ENCODE results near the gene ACOX2. TPM values are rescaled to one million over a fixed set of nuclear protein-coding genes. Genes with fewer than 3 reads are reported as not detected.

ACOX2 gene
- total and polyA plus RNA-seq, 7 donors = 1.8 to 18.1 (median 4.4) TPM

DNA sequence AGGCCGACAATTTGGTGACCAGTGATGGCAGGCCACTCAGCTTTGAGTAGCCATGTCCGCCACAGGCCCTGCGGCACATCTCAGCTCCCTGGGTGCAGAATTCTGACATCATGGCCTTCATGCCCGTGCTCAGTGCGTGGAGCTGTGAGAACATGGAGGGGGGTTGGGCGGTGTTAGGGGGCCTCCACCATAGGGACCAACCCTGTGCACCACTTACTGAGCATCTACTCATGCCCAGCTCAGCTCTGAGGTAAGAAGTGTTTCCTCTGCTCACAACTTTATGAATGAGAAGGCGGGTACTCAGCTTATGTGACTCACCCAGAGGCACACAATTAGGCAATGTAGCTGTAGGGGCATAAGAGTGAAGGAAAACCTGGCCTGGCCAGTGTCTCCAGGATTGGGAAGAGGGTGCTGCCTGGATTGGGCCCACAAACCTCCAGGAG lies 10.5 kb downstream of the ACOX2 start:
- no peak for DNase-seq
- no peaks in the 10 kb centered on the region for H3K27me3 ChIP-seq (ENCODE audit: insufficient read depth in 3 of 3, low read length in 2 of 3)
- no peaks in the 10 kb centered on the region for H3K4me1 ChIP-seq
- no peak overlapping the region for H3K4me3 ChIP-seq
- 82 to 91% (median 89%) methylated on average over 7 of the region's 7 CpGs for WGBS, 3 donors
- no peaks in the 10 kb centered on the region for H3K9me3 ChIP-seq
- H3K27ac ChIP-seq = no peak overlapping the region
- ATAC-seq = peak in 2 of 4 donors; percentile 43 to 53
- peaks cover 0 to 75% of the 10 kb centered on the region in 2 donors for H3K36me3 ChIP-seq (ENCODE audit: insufficient read depth in 1 of 2, low read depth in 1 of 2)
- intact Hi-C loops (cut with DNase I) = no loop called here
- TF ChIP-seq, protein P1, sequence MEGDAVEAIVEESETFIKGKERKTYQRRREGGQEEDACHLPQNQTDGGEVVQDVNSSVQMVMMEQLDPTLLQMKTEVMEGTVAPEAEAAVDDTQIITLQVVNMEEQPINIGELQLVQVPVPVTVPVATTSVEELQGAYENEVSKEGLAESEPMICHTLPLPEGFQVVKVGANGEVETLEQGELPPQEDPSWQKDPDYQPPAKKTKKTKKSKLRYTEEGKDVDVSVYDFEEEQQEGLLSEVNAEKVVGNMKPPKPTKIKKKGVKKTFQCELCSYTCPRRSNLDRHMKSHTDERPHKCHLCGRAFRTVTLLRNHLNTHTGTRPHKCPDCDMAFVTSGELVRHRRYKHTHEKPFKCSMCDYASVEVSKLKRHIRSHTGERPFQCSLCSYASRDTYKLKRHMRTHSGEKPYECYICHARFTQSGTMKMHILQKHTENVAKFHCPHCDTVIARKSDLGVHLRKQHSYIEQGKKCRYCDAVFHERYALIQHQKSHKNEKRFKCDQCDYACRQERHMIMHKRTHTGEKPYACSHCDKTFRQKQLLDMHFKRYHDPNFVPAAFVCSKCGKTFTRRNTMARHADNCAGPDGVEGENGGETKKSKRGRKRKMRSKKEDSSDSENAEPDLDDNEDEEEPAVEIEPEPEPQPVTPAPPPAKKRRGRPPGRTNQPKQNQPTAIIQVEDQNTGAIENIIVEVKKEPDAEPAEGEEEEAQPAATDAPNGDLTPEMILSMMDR (IDR thresholded peaks at IDR 0.05) = no peak

GRCh38 chr3:58524326-58524888 lies 12.6 kb downstream of the ACOX2 start:
- H3K27ac ChIP-seq = no peak overlapping the region
- intact Hi-C loops (cut with DNase I) = no loop called here
- ATAC-seq (no peak), DNase-seq (no peak)
- no peak overlapping the region for H3K4me3 ChIP-seq
- no peaks in the 10 kb centered on the region for H3K27me3 ChIP-seq (ENCODE audit: insufficient read depth in 3 of 3, low read length in 2 of 3)
- peaks cover 0 to 65% of the 10 kb centered on the region in 2 donors for H3K36me3 ChIP-seq (ENCODE audit: insufficient read depth in 1 of 2, low read depth in 1 of 2)
- WGBS, 3 donors = 86 to 91% (median 89%) methylated on average over 11 of the region's 11 CpGs
- TF ChIP-seq, protein P1 (IDR thresholded peaks at IDR 0.05) = no peak
- H3K9me3 ChIP-seq = no peaks in the 10 kb centered on the region
- no peaks in the 10 kb centered on the region for H3K4me1 ChIP-seq

- Histone ChIP-seq H3K4me3 (no peak overlapping the region), H3K9me3 (no peaks in the 10 kb centered on the region), H3K36me3 (ENCODE audit: insufficient read depth in 1 of 2, low read depth in 1 of 2) (peaks cover 0 to 62% of the 10 kb centered on the region in 2 donors), H3K27ac (no peak overlapping the region), H3K4me1 (no peaks in the 10 kb centered on the region), H3K27me3 (ENCODE audit: insufficient read depth in 3 of 3, low read length in 2 of 3) (no peaks in the 10 kb centered on the region)
- ATAC-seq (no peak), DNase-seq (no peak)
- TF ChIP-seq, protein P1 (IDR thresholded peaks at IDR 0.05) = no peak
- intact Hi-C loops (cut with DNase I) = no loop called here
- 86 to 88% (median 87%) methylated on average over 5 of the region's 5 CpGs for WGBS, 3 donors
Observed at GRCh38 chr3:58522759-58523425, 14.1 kb downstream of the ACOX2 start.

- no peaks in the 10 kb centered on the region for H3K4me1 ChIP-seq
- H3K27ac ChIP-seq = no peak overlapping the region
- 72 to 74% (median 72%) methylated on average over 10 of the region's 10 CpGs for WGBS, 3 donors
- TF ChIP-seq, protein P1 (IDR thresholded peaks at IDR 0.05) = no peak
- peaks cover 0 to 60% of the 10 kb centered on the region in 2 donors for H3K36me3 ChIP-seq (ENCODE audit: insufficient read depth in 1 of 2, low read depth in 1 of 2)
- no peak overlapping the region for H3K4me3 ChIP-seq
- ATAC-seq (peak; percentile 52 to 82 (median 63)), DNase-seq (no peak)
- no peaks in the 10 kb centered on the region for H3K9me3 ChIP-seq
- no peaks in the 10 kb centered on the region for H3K27me3 ChIP-seq (ENCODE audit: insufficient read depth in 3 of 3, low read length in 2 of 3)
- intact Hi-C loops (cut with DNase I) = no loop called here
Observed at GRCh38 chr3:58521917-58522631, 14.9 kb downstream of the ACOX2 start.

All from psoas muscle (tissue), 8 donors.